Suprapubic skin (tissue), 4 donors: Measurements from ENCODE around the gene DEPDC7. TPM values are rescaled to one million over a fixed set of nuclear protein-coding genes. Genes with fewer than 3 reads are reported as not detected.
"Not testable (repeated sequence)": the region's sequence is repeated elsewhere in the genome, so short reads cannot be mapped to it uniquely, and the experiment has no call there.

Experiments
- DNase-seq, 2 donors: peaks; one replicate each; pipeline ENCODE4 v3.0.0-alpha.2; 2019; ENCODE audit warnings: low spot score in 2 of 2
- H3K27ac ChIP-seq: fragments of 200-600 bp; sonication (generic); one replicate; pipeline ENCODE4 v1.5.1; 2019
- H3K27me3 ChIP-seq: fragments of 200-600 bp; sonication (generic); one replicate; pipeline ENCODE4 v1.5.1; 2019
- H3K36me3 ChIP-seq: fragments of 200-600 bp; sonication (generic); one replicate; pipeline ENCODE4 v1.5.1; 2019
- H3K4me1 ChIP-seq: fragments of 200-600 bp; sonication (generic); one replicate; pipeline ENCODE4 v1.5.1; 2019
- H3K4me3 ChIP-seq: fragments of 200-600 bp; sonication (generic); one replicate; pipeline ENCODE4 v1.5.1; 2019; ENCODE audit warnings: mild to moderate bottlenecking
- H3K9me3 ChIP-seq: fragments of 200-600 bp; sonication (generic); one replicate; pipeline ENCODE4 v1.5.1; 2019
- CTCF ChIP-seq, 2 donors: fragments of 200-600 bp in 1 of 2; fragments of 450-650 bp in 1 of 2; sonication (generic) in 1 of 2; IDR thresholded peaks; one replicate each; pipeline ENCODE4 v1.5.1; 2016 to 2019; ENCODE audit warnings: antibody characterized with exemption in 2 of 2, mild to moderate bottlenecking in 1 of 2, moderate library complexity in 1 of 2
- EP300 ChIP-seq: sonication (generic); formaldehyde crosslinking; IDR thresholded peaks from one replicate; pipeline ENCODE4 v1.6.1; 2017; ENCODE audit warnings: antibody characterized with exemption
- POLR2A ChIP-seq, 2 donors: fragments of 450-650 bp; IDR thresholded peaks; one replicate each; pipeline ENCODE4 v1.6.1; 2017; ENCODE audit warnings: antibody characterized with exemption in 2 of 2, mild to moderate bottlenecking in 2 of 2, moderate library complexity in 2 of 2
- POLR2AphosphoS5 ChIP-seq, 3 donors: sonication (generic); formaldehyde crosslinking; IDR thresholded peaks; one replicate each; pipeline ENCODE4 v1.6.1; 2017; ENCODE audit warnings: antibody characterized with exemption in 3 of 3
- WGBS: methylation state at CpG from one replicate; pipeline ENCODE4 v1.1.5; 2018; 5-methylcytosine and 5-hydroxymethylcytosine counted together
- total RNA-seq, 4 donors: library from RNA; depleted of rRNA; stranded (reverse); fragments of >200 nt; gene quantifications; one replicate each; pipeline ENCODE4 v1.1.0, GENCODE V29; 2016

Gene DEPDC7
- total RNA-seq, 4 donors from 2014 or later: 2.4 to 5.0 (median 3.3) TPM

DNA sequence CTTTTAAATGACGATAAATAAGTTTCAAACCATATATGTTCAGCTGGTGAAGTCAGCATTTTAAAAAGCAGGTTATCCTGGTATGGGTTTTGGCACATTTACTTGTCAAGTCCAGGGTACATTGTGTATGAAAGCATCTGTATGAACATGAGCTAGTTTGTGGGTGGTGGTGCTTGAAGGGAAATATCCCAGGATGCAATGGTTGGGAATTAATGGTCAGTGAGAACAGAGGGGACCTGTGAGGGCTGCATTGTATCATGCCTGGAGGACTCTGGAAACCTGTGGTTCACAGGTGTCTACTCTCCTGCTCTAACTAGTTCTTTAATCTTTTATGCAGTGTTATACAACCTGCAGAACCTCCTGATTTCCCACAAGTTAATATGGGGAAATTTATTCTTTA, 5.8 kb downstream of the DEPDC7 start:
- TF ChIP-seq POLR2A (IDR thresholded peaks at IDR 0.05) (no peak), EP300 (no peak), CTCF (IDR thresholded peaks at IDR 0.05) (no peak), POLR2AphosphoS5 (IDR thresholded peaks at IDR 0.05) (no peak)
- Histone ChIP-seq H3K27me3 (no peaks in the 10 kb centered on the region), H3K4me1 (peaks cover 9% of the 10 kb centered on the region), H3K9me3 (no peaks in the 10 kb centered on the region), H3K4me3 (no peak overlapping the region), H3K36me3 (no peaks in the 10 kb centered on the region), H3K27ac (no peak overlapping the region)
- WGBS: 63% methylated on average over 1 of the region's 1 CpG
- no peak for DNase-seq

DNA sequence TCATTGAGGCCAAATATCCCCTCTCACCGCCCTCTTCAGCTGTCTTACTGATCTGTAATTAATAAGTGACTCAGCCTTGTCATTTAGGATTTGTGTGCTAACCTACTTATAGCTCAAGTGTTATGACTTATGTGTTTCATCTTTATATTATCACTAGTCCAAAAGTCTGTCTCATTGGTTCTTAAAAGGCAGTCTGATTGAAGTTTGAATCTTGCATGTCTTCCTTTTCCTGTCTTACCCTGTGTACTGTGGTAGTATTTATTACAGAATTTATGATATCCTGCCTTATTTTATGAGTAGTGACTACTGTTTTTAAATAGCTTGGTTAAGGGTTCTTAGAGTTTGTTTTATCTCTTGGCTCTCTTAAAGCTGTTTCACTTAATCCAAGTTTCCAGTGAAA, 6.3 kb downstream of the DEPDC7 start:
- Histone ChIP-seq H3K4me1 (peaks cover 4% of the 10 kb centered on the region), H3K27me3 (no peaks in the 10 kb centered on the region), H3K9me3 (no peaks in the 10 kb centered on the region), H3K36me3 (no peaks in the 10 kb centered on the region), H3K27ac (no peak overlapping the region), H3K4me3 (no peak overlapping the region)
- 73% methylated on average over 1 of the region's 1 CpG for WGBS
- DNase-seq: no peak
- no peak for TF ChIP-seq EP300
- no peak for TF ChIP-seq POLR2A (IDR thresholded peaks at IDR 0.05)
- TF ChIP-seq CTCF (IDR thresholded peaks at IDR 0.05): no peak
- no peak for TF ChIP-seq POLR2AphosphoS5 (IDR thresholded peaks at IDR 0.05)

- TF ChIP-seq POLR2A (IDR thresholded peaks at IDR 0.05) (no peak), EP300 (no peak), CTCF (IDR thresholded peaks at IDR 0.05) (no peak), POLR2AphosphoS5 (IDR thresholded peaks at IDR 0.05) (no peak)
- DNase-seq: no peak
- Histone ChIP-seq H3K27me3 (no peaks in the 10 kb centered on the region), H3K4me3 (no peak overlapping the region), H3K36me3 (no peaks in the 10 kb centered on the region), H3K4me1 (no peaks in the 10 kb centered on the region), H3K27ac (no peak overlapping the region), H3K9me3 (no peaks in the 10 kb centered on the region)
- 93% methylated on average over 3 of the region's 3 CpGs for WGBS
Measured at GRCh38 chr11:33025339-33025722, 9.7 kb downstream of the DEPDC7 start.

GRCh38 chr11:33027233-33027632, 11.6 kb downstream of the DEPDC7 start:
- no peak for DNase-seq
- TF ChIP-seq POLR2AphosphoS5 (IDR thresholded peaks at IDR 0.05): no peak
- no peak for TF ChIP-seq POLR2A (IDR thresholded peaks at IDR 0.05)
- no peaks in the 10 kb centered on the region for H3K36me3 ChIP-seq
- H3K9me3 ChIP-seq: no peaks in the 10 kb centered on the region
- H3K27me3 ChIP-seq: no peaks in the 10 kb centered on the region
- H3K4me1 ChIP-seq: no peaks in the 10 kb centered on the region
- no peak overlapping the region for H3K4me3 ChIP-seq
- WGBS: 85% methylated on average over 2 of the region's 2 CpGs
- no peak overlapping the region for H3K27ac ChIP-seq

DNA sequence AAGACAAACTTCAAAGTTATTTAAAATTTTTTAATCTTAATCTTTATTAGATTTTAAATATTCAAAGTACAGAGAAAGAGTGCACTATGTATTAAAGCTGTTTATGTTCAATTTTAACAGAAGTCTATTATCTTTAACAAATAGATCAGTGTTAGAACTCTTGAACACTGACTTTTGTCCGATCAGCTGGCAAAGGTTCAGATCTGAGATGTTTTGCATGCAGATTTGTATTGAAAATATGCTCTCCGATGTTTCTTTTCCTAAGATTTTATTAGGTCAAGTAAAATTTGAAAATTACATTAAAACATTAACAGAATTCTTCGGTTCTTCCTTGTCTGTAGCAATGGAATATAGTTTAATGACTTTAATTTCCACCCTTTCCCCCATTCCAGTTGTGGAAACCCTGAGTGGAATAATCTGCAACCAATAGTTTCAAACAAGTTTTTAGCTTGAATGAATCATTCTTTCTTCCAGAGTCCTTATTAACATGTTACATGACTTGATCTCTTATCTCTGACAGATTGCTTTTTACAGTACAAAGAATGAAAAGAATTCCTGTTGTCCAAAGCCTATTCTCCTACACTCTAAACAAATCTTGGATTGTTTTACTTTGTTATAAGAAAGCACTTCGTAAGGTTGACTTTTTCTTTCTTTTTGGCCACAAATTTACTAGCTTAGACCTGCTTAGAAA, 12.3 kb downstream of the DEPDC7 start:
- no peak for DNase-seq
- no peak overlapping the region for H3K4me3 ChIP-seq
- H3K4me1 ChIP-seq: no peaks in the 10 kb centered on the region
- no peak overlapping the region for H3K27ac ChIP-seq
- 61% methylated on average over 4 of the region's 4 CpGs for WGBS
- TF ChIP-seq CTCF (IDR thresholded peaks at IDR 0.05) (no peak), POLR2AphosphoS5 (IDR thresholded peaks at IDR 0.05) (no peak), EP300 (no peak), POLR2A (IDR thresholded peaks at IDR 0.05) (no peak)
- no peaks in the 10 kb centered on the region for H3K9me3 ChIP-seq
- no peaks in the 10 kb centered on the region for H3K36me3 ChIP-seq
- no peaks in the 10 kb centered on the region for H3K27me3 ChIP-seq

DNA sequence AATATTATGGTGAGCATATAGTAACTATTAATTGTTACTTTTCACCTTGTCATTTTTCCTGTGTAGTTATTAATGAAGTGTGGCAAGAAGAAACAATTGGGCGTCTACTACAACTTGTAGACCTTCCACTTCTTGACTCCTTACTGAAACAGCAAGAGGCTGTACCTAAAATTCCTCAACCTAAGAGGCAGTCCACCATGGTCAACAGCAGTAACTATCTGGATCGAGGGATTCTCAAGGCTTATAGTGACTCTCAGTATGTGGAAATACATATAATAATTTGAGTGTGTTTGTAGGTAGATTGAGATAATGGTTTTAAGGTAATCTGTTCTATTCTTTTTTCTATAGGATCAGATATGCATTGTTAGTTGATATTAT, 12.8 kb downstream of the DEPDC7 start:
- TF ChIP-seq POLR2A (IDR thresholded peaks at IDR 0.05) (no peak), POLR2AphosphoS5 (IDR thresholded peaks at IDR 0.05) (no peak), CTCF (IDR thresholded peaks at IDR 0.05) (no peak), EP300 (no peak)
- Histone ChIP-seq H3K4me1 (no peaks in the 10 kb centered on the region), H3K36me3 (no peaks in the 10 kb centered on the region), H3K9me3 (no peaks in the 10 kb centered on the region), H3K27ac (no peak overlapping the region), H3K27me3 (no peaks in the 10 kb centered on the region), H3K4me3 (no peak overlapping the region)
- no peak for DNase-seq
- WGBS: 84% methylated on average over 2 of the region's 2 CpGs

DNA sequence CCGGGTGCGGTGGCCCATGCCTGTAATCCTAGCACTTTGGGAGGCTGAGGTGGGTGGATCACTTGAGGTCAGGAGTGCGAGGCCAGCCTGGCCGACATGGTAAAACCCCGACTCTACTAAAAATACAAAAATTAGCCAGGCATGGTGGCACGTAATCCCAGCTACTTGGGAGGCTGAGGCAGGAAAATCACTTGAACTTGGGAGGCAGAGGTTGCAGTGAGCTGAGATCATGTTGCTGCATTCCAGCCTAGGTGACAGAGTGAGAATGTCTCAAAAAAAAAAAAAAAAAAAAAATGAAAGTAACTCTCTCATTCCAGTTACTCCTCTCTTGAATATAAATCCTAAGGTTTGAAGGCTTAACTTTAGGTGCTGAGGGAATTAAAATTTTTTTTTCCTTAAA, 13.5 kb downstream of the DEPDC7 start:
- H3K9me3 ChIP-seq, H3K27ac ChIP-seq, DNase-seq, H3K4me1 ChIP-seq, H3K4me3 ChIP-seq, H3K27me3 ChIP-seq, H3K36me3 ChIP-seq: not testable (repeated sequence)
- WGBS: 90% methylated on average over 6 of the region's 6 CpGs
